DMS53 treated with DMSO at 0.1 percent for 48 hours (cell line): ENCODE measurements around the gene PKN1.
"Not testable (repeated sequence)": the region's sequence is repeated elsewhere in the genome, so short reads cannot be mapped to it uniquely, and the experiment has no call there.

ENCODE experiments used
- DNase-seq: peaks from one replicate; lab custom pipeline; 2025; ENCODE audit not compliant: unreplicated experiment; lab: John Stamatoyannopoulos, UW

The PKN1 gene

DNA sequence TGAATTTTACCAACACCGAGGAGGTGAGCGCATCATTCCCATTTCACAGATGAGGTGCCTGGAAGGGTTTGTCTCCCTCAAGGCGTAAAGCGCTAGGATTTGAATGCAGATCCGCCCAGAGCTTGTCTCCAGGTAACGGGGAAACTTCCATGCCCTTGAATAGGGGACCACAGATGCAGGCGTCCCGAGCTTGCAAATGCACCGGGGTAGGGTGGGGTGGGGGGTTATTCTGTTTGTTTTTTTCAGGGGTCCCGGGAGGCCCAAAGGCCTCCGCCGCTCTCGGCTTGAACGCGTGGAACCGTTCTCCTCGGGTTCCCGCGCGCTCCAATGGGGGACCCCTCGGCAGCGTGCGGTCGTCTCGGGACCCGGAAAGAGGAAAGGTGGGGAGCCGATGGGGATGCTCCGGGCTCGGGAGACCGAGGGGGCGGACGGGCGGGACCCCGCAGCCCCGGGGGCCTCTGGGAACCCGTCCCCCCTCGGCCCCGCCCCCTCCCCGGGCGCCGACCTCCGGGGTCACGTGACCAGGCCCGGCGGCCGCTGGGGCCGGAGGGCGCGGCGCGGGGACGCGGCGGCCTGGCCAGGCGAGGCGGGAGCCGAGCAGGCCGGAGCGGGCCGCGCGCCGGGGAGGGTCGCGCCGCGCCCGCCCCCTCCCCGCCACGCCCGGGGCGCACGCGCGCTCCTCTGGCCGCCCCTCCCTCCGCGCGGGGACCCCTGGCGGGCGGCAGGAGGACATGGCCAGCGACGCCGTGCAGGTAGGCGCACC lies at the start of gene PKN1:
Gene PKN1, plus strand, starts transcription at position 516 of the 763 bp plus-strand sequence. Its CDS starts 216 bp downstream, at position 732.
- peak; percentile 7 for DNase-seq

DNA sequence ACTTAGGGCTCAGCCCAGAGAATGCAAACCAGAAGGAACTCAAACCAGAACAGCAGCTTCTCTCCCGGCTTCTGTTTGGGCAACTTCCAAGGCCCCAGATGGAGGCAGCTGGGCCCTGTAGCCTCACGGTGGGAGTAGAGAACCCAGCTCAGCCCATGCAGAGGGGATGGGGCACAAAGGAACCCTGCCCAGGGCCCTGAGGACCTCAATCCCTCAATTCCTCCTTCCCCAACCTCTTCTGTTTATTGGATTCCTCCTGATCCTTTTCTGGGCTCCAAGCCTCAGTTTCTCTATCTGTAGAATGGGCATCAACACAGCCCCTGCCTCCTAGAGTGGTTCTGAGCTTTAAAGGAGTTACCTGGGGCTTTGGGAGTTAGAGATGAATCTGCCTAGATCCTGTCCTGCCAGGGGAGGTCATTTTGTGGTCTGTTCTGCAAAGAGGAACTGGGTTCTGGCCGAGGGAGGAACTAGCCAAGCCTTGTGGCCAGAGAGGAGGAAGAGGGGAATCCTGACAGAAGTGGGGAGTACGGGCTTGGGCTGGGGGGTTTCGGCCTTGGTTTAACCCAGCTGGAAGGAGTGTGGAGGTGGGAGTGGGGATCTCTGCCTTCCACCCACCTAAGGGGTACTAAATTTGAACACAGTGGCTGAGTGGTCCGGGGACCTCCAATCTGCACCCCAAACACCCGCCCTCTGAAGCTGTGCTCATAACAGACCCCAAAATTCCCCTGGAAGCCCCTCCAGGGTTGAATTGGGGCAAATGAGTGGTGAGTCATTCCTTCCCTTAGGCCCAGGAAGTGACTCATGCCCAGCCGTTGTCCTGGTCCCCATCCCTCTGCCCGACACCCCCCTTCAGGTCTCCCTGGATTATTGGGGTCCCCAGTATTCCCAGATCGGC lies 49.2 kb upstream of the PKN1 start:
- no peak for DNase-seq

DNA sequence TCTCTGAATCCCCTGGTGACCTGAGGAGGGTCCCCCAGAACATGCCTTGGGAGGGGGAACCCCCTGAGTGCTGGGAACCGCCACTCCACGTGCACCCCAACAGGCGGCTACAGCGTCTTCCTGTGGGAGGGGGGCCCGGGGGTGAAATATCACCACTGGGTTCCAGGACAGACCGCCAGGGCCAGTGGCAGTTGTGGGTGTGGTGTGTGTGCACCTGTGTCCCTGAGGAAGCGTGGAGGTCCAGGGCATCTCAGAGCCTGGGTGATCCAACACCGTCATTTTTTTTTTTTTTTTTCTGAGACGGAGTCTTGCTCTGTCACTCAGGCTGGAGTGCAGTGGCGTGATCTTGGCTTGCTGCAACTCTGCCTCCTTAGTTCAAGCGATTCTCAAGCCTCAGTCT lies 47.6 kb upstream of the PKN1 start:
- DNase-seq = no peak

DNA sequence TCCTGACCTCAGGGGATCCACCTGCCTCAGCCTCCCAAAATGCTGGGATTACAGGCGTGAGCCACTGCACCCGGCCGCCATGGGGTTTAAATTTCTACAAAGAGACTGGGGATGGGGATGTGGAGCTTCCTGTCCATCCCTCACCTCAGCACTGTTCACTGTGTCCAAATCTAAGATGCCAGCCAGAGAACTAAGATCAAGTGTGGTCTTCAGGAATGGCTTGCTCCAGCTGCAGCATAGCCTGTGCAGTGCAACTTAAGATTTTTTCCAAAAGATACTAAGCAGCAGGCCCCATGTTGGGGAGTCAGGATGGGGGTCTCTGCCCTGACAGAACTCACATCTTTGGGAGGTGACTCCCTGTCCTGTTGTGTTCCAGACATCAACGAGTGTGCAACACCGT lies 42.6 kb upstream of the PKN1 start:
- no peak for DNase-seq

DNA sequence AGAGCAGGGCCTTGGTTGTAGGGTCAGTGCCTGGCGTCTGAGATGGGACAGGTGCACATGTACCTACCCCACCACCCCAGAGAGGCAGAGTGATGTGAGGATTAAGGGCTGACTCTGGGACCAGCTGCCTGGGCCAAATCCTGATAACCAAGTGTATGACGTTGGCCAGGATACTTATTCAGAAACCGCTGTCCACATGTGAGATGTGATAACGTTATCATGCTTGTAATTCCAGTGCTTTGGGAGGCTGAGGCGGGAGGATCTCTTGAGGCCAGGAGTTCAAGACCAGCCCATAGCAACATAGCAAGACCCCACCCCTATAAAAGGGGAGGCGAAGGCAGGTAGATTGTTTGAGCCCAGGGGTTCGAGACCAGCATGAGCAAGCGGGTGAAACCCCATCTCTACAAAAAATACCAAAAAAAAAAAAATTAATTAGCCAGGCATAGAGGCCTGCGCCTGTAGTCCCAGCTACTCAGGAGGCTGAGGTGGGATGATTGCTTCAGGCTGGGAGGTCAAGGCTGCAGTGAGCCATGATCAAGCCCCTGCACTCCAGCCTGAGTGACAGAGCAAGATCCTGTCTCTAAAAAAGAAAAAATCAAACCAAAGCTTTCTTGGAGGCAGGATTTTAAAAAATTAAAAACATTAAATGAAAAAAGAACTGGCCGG lies 41.8 kb upstream of the PKN1 start:
- DNase-seq = no peak

DNA sequence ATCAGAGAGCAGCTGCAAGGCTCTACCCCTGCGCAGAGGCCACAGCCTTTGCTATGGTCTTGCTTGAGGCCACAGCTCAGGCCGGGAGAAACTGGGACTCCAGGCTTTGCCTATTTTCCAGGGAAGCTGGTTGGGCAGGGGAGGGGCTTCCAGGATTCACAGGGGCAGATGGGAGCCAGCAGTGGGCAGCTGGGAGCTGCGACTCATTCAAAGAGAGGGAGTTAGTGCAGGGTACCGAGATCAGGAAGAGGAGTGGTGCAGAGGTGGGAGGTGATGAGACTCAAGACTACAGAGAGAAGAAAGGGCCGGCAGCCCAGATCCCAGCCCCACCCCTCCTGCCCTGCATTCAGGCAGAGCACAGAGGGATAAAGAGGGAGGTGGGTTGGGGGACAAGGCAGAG lies 39.8 kb upstream of the PKN1 start:
- no peak for DNase-seq

DNA sequence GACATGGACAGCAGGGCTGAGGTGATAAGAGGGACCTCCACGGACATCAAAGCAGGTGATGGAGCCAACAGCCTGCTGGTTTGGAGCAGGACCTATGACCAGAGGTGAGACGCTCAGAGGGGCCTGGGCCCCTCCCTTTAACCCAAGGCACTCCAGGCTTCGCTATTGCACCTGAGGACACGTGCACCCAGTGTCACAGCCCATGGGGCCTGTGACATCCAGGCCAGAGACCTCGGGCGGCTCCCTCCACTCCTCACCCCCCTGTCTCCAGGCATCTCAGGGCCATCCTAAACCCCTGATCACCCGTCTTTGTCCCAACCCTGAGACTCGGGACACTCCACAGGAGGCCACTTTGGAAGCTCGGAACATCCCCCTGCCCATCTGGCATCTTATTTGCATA lies 38.9 kb upstream of the PKN1 start:
- DNase-seq = no peak

DNA sequence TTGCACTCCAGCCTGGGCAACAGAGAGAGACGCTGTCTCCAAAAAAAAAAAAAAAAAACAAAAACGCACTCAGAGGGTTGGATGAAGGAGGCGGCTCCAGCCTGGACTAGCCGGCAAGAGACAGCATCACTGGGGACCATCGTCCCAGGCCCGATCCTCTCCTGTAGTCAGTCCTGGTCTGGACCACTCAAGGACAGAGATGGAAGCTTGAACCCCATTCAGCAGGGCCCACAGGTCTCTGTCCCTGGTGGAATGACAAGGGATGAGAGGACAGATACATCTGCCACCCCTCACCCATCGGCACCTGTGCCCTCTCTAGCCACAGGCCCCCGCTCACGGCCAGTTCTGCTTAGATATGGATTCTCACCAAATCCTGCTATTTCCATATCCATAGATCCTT lies 37.8 kb upstream of the PKN1 start:
- DNase-seq = no peak

DNA sequence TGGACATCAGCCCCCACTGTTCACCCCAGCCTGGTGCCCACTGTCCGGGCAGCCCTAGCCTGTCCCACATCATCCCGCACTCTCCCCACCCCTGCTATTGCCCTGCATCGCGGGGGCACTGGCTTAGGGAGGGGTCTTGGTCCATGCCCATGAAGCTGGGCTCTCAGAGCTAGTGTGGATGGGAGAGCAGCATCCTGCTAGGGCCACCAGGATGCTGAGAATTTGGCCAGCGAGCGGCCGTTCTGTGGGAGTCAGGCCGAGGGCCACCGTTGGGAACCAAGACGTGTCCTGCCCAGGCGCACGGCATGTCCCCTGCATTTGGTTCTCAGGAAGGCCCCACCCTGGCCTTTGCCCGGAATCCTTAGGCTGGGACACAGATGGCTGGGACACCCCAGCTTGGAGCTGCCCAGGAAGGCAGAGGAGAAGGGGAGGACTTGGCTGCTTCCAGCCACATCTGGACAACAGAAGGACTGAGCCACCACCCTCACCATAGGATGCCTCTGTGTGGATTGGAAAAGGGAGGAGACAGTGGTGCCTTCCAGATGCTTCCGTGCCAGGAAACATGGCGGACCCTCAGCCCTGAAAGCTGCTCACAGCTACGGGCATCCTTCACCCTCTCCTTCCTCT lies 37.3 kb upstream of the PKN1 start:
- no peak for DNase-seq

DNA sequence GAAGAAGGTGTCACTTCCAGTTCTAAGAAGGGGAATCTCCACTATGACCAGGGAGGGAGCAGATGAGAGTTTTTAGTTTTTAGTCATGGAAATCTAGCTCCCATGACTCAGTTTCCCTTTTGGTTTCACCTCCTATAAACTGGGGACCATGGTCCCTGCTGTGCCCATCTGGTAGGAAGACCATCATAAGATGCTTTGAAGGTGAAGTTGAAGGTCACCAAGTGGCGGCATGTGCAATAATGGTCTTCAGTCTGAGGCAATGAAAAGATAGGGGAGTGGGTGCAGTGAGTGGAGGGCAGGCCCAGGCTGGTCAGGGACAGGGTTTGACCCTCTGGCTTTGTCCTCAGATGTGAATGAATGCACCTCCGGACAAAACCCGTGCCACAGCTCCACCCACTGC lies 36.4 kb upstream of the PKN1 start:
- DNase-seq = not testable (repeated sequence)

DNA sequence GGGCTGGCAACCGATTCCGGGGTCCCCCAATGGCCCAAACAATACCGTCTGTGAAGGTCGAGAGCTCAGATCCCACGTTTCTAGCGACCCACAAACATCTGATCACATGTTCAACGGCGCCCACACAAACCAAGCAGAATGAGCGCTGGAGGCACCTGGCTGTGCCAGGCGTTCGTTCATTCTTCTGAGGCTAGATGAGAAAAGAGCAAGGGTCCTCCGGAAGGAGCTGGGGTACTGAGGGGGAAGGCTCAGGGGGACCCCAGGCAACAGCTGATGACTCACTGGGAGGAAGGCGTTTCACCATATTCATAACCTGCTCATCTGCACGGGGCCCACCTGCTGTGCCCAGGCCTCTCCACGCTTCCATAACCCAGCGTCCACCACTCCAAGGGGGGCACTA lies 35.9 kb upstream of the PKN1 start:
- DNase-seq = not testable (repeated sequence)

DNA sequence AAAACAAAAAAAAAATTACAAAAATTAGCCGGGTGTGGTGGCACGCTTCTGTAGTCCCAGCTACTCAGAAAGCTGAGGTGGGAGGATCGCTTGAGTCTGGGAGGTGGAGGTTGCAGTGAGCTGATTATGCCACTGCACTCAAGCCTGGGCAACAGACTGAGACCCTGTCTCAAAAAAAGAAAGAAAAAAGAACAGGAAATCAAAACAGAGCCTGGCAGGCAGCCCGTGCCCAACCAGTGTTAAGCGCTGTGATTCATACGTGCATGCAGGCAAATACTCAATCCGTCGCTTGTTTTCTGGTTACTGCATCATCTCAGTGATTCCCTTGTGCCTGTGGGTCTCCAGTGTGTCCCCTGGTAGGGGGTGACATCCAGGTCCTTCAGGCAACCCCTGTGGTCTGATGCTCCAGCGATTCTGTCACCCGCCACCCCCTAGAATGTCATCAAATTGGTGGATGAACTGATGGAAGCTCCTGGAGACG lies 32.1 kb upstream of the PKN1 start:
- DNase-seq = no peak

DNA sequence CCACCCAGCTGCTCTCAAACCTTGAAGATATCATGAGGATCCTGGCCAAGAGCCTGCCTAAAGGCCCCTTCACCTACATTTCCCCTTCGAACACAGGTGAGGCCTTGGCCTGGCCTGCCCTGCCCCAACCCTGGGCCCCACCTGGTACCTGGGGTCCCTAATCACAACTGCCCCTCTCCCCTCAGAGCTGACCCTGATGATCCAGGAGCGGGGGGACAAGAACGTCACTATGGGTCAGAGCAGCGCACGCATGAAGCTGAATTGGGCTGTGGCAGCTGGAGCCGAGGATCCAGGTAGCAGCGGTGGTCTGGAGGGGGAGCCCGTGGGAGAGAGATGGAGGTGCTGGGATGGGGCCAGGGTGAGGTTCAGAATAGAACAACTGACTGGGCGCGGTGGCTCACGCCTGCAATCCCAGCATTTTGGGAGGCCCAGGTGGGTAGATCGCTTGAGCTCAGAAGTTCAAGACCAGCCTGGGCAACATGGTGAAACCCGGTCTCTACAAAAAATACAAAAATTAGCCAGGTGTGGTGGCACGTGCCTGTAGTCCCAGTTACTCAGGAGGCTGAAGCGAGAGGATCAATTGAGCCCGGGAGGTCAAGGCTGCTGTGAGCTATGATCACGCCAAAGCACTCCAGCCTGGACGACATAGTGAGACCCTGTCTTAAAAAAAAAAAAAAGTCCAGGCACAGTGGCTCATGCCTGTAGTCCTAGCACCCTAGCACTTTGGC lies 31.5 kb upstream of the PKN1 start:
- no peak for DNase-seq

DNA sequence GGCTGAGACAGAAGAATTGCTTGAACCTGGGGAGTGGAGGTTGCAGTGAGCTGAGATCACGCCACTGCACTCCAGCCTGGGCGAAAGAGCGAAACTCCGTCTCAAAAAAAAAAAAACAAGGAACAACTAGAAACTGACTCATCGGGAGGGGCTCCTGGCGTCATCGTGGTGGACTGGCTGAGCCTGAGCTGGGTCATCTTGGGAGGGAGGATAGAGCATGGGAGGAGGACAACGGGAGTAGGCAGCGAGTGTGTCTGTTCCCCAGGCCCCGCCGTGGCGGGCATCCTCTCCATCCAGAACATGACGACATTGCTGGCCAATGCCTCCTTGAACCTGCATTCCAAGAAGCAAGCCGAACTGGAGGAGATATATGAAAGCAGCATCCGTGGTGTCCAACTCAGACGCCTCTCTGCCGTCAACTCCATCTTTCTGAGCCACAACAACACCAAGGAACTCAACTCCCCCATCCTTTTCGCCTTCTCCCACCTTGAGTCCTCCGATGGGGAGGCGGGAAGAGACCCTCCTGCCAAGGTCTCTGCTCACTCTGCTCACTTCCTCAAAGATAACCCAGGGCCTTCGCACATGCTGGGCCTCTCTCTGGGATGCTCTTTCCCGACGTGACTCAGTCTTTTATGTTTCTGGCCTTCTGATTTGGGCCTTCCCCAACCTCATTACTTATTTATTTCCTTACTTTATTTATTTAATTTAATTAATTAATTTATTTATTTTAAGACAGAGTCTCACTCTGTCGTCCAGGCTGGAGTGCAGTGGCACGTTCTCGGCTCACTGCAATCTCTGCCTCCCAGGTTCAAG lies 30.6 kb upstream of the PKN1 start:
- DNase-seq = no peak

DNA sequence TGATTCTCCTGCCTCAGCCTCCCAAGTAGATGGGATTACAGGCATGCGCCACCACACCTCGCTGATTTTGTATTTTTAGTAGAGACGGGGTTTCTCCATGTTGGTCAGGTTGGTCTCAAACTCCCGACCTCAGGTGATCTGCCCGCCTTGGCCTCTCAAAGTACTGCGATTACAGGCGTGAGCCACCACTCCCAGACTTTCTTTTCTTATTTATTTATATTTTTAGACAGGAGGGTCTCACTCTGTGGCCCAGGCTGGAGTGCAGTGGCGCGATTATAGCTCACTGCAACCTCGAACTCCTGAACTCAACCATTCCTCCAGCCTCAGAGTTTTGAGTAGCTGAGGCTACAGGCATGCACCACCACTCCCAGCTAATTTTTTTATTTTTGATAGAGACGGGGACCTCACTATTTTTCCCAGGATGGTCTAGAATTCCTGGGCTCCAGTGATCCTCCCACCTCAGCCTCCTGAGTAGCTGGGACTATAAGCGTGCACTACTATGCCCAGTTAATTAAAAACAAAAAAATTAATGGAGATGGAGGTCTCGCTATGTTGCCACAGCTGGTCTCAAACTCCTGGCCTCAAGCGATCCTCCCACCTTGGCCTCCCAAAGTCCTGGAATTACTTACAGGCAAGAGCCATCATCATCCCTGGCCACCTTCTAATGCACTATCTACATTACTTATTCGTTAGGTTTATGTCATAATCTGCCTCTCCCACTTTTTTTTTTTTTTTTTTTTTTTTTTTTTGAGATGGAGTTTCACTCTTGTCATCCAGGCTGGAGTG lies 29.8 kb upstream of the PKN1 start:
- DNase-seq = not testable (repeated sequence)

DNA sequence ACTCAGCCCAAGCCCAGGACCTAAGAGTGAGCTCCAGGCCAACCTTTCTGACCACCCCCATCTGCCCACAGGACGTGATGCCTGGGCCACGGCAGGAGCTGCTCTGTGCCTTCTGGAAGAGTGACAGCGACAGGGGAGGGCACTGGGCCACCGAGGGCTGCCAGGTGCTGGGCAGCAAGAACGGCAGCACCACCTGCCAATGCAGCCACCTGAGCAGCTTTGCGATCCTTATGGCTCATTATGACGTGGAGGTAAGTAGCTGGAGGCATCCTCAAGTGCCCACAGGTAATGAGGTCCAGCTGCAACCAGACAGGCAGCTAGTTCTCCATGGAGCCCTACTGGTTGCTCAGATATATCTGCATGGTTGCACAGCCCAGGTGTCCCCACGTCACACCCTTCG lies 28.8 kb upstream of the PKN1 start:
- DNase-seq = peak; percentile 70

DNA sequence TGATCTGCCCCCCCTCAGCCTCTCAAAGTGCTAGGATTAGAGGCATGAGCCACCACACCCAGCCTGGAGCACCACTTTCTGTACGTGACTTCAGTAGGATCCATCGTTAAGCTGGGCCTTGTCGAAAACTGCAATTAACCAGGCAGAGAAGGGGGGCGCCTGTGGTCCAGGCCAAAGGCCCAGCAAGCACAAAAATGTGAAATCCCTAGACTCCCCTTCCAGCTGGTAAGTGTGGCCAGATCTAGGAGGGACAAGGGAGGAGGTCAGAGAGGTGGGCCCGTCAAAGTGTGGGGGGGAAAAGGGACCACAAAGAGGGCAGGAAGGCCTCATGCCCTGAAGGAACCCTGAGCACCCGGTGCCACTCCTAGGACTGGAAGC lies 27.7 kb upstream of the PKN1 start:
- no peak for DNase-seq

DNA sequence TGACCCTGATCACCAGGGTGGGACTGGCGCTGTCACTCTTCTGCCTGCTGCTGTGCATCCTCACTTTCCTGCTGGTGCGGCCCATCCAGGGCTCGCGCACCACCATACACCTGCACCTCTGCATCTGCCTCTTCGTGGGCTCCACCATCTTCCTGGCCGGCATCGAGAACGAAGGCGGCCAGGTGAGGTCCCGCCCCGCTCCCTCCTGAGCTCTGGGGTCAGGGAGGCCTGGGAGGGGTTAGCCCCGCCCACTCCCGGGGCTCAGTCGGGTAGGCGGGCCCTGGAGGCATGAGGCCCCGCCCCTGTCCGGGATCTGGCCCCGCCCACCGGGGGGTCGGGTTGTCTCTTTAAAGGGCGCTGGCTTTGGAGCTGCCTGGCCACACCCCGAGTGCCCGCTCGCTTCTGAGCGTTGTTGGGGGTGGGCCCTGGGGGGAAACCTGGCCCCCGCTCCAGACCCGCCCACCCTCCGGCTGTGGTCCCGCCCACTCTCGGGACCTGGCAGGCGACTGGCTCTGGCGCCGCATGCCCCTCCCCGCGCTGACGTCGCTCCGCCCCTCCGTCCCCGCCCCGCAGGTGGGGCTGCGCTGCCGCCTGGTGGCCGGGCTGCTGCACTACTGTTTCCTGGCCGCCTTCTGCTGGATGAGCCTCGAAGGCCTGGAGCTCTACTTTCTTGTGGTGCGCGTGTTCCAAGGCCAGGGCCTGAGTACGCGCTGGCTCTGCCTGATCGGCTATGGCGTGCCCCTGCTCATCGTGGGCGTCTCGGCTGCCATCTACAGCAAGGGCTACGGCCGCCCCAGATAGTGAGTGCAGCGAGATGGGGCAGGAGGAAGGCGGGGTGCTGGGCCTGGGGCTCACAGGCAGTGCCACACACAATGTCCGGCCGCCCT lies 27.1 kb upstream of the PKN1 start:
- no peak for DNase-seq
